GM20431 (cell line): ENCODE results near the gene TBC1D22A.

Experiments used
- in situ Hi-C: fragments of 300-500 bp; cut with MseI, MboI; formaldehyde crosslinking; loops from one replicate; pipeline ENCODE4 v1.15.0; 2020; ENCODE audit warnings: low sequenced_read_pairs; ENCODE audit not compliant: unreplicated experiment

The TBC1D22A gene

DNA sequence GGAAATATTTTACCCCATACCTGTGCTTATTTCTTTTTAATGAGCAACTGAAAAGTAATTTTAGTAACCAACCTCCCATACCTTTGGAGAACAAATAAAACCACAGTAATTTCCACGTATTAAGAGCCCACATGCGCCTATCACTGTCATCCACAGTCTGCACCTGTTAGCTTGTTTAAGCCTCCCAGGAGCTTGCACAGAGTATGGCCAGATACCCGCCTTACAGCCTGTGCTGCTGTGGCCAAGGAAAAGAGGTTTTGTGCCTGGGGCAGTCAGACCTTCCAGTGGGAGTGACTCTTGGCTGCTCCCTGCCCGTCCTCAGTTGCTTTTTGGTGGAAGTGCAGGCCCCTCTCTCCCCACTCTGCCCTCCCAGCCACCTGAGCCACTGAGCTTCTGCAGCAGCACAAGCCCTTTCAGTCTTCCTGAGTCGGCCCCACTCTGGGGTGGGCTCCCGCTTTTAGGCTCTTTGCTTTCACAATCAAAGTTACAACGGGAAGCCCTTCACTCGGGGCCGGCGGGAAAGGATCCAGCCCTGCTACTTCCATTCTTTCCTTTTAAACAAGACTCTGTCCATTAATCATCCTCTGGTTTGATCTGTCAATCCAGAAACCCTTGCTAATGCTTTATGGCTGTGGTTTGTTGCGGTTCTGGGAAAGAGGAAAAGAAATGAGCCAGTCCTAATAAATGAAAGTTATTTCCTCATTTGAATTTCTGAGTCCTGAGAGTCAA is 308.8 kb downstream of the TBC1D22A start:
- in situ Hi-C loops: no loop called here

DNA sequence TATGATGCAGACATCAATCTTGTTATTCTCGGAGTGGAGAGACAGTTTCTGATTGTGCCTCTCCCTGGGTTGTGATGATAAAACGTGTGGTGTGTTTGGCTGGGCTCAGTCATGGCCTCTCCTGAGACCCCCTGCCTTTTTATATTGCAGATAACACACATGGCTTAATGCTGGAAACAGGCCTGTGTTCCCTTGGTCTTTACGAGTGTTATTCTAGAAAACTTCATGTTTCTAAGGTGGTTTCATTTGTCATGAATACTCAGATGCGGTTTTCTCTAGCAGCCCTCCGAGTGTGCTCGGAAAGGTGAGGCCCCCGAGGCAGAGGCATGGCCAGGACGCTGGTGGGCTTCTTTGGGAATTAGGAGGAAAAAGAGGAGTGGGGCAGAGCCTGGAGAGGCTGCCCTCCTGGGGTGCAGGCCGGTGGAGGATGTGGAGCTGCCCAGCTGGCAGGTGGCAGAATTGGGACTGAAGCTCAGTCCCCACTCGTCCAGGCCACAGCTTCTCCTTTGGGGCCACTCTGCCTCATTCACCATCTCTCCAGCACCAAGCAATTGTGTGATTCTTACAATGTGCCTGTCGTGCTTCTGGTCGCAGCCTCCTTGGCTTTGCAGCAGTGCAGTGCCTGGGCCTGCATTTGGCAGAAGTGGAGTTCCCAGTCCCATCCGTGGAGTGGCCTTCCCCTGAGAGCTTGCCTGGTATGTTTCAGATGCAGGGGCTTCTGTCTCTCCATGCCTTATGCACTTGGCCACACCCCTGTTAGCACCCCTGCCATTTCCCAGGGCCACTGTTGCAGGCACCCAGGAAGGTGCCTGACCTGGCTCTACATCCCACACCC is 309.6 kb downstream of the TBC1D22A start:
- in situ Hi-C loops: no loop called here

DNA sequence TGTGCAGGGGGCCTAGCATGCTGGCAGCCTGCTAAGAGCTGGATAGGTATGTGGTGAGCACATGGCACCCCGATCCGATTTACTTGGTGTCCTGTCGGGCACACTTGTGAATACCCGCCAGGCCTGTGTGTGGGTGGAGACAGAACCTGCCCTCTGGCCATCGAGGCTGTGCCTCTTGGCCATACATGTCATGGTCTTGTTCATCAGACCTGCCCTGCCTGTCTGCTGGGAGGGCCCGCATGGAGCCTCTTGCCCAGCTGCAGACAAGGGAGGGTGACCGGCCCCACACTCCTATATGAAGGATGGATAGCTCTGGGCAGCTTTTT is 310.2 kb downstream of the TBC1D22A start:
- in situ Hi-C loops: no loop called here

DNA sequence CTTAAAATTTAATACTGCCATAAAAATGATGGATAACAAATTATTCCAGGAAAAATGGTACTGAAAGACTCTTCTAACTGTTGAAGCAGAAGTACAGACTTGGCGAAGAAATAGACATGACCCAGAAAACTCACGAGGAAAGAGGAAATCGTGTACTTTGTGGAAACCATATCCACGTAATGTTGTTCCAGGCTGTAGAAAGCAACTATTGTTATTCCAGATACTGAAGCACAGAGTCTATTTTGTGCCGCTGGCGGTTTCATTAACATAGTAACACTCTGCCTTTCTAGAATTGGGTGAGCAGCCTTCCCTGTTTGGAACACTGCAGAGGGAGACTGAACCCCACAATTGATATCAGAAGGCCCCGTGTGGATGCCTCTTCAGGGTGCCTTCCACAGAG is 310.6 kb downstream of the TBC1D22A start:
- in situ Hi-C loops: no loop called here

DNA sequence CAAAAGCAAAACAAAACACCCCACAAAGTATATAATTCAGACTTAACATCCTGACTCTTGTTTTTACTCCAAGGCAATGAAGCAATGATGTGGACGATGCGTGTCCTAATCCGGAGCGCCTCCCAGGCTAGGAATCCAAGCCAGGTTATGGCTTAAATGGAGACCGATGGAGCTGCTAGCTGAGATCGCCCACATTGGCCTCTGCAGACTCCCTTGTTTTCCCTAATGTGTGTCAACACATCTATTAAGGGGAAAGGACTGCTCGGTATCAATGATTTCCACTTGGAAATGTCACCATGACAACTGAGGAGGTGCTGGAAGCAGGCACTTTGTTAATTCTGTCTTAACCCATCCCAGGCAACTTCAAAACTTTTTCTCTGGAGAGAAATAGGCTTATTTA is 311.7 kb downstream of the TBC1D22A start:
- in situ Hi-C loops: no loop called here

DNA sequence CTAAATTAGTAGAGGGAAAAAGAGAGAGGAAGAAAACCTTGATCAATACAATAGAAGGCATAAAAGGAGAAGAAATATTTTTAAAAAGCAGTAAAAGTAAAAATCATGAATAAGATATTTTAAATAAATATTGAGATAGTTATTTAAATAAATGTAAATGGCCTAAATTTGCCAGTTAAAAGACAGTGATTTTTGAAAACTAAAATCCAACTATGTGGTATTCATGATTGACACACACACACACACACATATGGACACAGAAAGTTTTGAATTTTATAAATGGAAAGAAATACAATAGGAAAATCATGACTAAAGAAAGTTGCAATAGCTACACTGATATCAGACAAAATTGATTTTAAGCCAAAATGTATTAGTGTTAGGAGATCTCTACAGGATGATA is 313.1 kb downstream of the TBC1D22A start:
- in situ Hi-C loops: no loop called here

DNA sequence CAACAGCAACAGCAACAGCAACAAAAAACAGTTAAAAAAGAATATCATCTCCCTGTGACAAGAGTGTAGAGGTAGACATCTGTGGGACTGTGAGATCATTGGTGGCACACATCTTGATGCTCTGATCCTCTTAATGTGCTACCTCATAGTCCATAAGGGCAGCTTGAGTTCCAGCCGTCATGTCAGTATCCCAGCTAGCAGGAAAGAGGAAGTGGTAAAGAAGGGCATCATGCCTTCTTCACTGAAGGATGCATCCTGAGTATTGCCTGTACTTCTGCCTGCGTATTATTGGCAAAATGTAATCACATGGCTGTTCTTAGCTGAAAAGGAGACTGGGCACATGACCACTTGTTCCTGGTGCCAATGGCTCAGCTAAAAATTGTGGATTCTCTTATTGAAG is 314.3 kb downstream of the TBC1D22A start:
- in situ Hi-C loops: no loop called here

DNA sequence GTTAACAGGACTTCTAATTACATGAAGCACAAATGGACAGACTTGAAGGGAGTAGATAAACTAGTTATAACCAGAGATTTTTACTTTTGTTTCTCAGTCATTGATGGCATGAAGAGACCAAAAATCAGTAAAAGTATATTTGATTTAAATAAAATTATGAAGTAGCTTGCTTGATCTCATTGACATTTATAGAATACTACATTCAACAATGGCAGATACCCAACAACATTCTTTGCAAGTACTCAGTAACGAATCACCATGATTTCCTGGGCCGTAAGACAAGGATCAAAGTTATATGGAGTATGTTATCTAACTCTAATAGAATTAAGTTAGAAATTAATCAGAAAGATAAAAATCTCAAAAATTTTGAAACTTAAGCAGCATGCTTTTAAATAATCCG is 317.6 kb downstream of the TBC1D22A start:
- in situ Hi-C loops: no loop called here

DNA sequence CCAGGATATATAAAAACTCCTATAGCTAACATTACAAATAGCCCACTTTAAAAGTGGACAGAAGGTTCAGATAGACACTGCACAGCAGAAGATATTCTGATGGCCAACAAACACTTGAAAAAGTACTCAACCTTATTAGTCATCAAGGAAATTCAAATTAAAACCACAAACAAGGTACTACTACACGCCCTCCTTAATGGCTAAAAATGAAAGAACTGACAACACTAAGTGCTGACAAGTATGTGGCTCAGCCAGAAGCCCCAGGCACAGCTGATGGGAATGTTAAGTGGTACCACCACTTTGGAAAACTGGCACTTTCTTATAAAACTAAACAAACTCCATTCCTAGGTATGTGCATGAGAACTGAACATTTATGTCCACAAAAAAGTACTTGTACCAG is 320.1 kb downstream of the TBC1D22A start:
- in situ Hi-C loops: no loop called here

DNA sequence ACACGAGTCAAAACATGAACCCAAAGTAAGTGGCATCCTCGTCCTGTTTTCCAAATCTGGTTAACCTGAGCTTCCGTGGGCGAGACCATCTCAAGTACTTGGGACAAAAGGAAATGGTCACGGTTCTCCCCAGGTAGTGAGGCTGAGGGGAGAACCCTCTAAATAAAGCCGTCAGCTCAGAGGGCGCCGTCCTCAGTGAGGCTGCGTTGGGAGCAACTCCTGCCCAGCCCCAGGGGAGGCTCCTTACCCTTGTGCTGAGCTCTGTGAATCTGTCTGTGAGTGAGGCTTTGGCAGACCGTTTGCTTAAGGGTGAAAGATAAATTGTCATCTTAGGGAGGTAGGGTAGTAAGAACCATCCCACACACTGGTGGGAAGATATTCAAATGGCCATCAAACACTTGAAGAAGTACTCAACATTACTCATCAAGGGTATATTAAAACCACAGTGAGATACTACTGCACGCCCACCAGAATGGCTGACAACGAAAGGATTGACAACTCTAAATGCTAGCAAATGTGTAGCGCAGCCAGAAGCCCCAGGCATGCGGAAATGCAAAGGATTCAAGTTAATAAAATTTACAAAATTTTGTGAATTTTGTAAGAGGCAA is 321.0 kb downstream of the TBC1D22A start:
- in situ Hi-C loops: no loop called here

DNA sequence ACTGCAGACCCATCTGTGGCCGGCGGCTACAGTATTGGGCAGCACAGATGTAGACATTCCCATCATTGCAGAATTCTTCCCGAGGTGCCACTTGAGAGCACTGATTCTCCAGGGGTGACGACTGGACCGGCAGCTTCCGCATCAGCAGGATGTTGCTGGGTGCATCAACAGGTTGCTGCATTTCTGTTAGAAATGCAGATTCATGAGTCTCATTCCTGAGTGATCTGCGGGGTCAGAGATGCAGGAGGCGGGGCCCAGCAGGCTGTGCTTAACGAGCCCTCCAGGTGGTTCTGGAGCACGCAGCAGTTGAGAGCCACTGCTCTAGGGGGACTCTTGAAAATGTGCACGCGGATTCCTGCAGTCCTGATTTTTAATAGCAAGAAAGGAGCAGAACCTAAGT is 321.8 kb downstream of the TBC1D22A start:
- in situ Hi-C loops: no loop called here

DNA sequence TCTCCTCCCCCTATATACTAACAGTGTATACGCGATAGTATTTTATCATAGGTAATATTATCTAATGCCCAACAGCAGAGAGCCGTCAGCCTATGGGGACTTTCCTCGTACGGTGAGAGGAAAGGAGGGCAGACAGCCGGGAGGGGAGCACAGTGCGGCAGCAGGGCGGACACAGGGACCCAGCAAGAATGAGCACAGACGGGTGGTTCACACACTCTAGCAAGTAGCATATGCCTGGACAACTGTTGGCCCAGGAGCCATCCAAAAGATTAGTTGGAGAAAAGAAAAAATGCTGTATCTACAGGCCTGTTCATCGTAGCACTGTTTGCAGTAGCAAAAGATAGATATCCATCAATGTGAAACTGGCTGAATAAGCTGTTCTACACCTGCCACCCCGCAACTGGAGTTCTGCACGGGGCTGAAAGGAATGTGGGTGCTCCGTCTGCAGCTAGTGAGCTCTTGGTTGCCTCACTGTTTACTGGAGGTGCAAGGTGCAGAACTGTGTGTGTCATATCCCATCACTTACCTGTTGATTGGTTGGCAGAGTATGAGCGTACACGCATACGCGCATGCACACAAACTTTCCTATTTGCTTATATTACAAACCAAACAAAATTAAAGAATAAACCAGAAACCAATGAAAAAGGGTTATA is 324.3 kb downstream of the TBC1D22A start:
- in situ Hi-C loops: no loop called here

DNA sequence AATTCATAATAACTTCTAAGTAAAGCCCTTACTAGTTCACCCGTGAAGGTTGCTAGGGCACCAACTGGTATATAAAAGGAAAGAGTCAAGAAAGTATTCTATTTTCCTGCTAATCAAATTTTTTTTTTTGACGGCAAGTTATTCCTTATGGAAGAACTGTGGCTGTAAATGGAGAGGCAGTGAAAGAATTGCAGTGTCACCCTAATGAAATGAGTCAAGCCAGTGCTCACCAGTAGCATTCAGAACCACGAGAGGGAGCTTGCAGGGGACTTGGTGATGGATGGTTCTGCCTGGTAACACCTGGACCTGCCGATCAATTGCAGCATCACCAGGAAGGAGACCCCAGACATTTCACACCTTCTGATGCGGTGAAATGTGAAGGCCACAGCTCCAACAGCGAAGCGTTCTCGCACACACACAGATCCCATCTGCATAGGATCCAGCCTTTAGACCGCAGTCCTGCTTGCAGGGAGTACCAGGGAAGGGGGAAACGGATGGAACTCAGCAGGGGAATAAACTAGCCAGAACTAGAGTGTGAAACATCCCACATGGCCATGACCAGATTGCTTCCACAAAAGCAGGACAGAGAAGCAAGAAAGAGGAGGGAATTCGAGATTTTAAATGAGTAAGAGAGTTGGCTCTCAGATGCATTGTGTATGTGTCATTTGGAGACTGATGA is 326.2 kb downstream of the TBC1D22A start:
- in situ Hi-C loops: no loop called here

DNA sequence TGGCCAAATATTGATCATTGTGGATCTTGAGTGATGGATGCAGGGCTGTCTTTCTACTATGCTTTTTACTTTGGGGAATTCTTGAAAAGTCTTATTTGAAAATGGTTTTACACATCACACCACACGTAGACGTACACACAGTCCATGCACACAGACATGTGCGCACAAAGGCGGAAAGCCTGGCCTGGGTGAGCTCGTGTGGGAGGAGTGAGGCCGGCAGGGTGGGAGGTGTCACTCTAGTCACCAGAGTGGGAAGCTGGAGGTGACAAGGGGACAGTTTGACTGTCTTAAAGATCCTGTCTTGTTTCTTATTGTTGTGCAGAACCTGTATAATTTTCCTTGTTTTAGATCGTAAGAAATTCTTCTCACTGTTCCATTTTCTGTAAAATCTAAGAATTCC is 326.9 kb downstream of the TBC1D22A start:
- in situ Hi-C loops: no loop called here

DNA sequence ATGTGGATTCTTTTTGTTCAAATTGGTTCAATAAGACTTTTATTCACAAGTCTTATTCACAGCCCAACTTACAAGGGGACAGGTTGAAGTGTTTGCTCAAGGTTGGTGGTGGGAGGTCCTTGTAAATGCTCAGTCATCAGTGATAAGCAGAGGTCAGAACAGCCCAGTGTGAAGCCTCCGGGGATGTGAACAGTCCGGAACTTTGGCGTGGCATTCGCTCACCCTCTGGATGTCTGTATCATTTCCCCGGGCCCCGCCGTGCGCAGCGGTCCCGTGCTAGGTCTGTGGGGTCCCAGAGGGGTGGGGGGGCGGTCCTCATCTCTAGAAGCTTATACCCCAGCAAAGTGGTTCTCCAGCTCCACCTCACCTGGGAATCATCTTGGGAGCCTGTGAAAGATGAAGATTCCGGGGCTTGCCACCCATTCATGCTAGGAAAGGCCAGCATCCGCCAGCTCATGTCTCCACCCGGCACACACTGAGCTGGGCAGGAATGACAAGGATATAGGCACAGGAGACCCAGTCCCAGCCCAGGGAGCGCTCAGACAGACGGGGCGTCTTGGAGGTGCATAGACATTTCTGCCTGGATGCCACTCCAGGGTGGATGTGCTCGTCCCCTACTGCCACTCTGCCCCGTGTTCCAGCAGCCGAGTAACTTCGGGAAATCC is 327.5 kb downstream of the TBC1D22A start:
- in situ Hi-C loops: no loop called here

DNA sequence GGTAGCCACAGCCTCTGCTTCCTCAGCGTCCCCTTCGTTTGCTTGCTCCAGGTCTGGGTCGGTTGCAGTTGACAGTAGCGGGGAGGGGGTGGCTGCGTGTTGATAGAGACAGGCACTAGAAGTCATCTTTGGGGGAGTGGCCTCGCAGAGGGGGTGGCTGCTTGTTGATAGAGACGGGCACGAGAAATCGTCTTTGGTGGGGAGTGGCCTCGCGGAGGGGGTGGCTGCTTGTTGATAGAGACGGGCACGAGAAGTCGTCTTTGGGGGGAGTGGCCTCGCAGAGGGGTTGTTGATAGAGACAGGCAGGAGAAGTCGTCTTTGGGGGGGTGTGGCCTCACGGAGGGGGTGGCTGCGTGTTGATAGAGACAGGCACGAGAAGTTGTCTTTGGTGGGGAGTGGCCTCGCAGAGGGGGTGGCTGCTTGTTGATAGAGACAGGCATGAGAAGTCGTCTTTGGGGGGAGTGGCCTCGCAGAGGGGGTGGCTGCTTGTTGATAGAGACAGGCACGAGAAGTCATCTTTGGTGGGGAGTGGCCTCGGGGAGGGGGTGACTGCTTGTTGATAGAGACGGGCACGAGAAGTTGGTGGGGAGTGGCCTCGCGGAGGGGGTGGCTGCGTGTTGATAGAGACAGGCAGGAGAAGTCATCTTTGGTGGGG is 328.3 kb downstream of the TBC1D22A start:
- in situ Hi-C loops: no loop called here

DNA sequence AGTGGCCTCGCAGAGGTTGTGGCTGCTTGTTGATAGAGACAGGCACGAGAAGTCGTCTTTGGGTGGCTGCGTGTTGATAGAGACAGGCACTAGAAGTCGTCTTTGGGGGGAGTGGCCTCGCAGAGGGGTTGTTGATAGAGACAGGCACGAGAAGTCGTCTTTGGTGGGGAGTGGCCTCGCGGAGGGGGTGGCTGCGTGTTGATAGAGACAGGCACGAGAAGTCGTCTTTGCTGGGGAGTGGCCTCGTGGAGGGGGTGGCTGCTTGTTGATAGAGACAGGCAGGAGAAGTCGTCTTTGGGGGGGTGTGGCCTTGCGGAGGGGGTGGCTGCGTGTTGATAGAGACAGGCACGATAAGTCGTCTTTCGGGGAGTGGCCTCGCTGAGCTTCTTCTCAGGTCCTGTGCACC is 328.8 kb downstream of the TBC1D22A start:
- in situ Hi-C loops: no loop called here

DNA sequence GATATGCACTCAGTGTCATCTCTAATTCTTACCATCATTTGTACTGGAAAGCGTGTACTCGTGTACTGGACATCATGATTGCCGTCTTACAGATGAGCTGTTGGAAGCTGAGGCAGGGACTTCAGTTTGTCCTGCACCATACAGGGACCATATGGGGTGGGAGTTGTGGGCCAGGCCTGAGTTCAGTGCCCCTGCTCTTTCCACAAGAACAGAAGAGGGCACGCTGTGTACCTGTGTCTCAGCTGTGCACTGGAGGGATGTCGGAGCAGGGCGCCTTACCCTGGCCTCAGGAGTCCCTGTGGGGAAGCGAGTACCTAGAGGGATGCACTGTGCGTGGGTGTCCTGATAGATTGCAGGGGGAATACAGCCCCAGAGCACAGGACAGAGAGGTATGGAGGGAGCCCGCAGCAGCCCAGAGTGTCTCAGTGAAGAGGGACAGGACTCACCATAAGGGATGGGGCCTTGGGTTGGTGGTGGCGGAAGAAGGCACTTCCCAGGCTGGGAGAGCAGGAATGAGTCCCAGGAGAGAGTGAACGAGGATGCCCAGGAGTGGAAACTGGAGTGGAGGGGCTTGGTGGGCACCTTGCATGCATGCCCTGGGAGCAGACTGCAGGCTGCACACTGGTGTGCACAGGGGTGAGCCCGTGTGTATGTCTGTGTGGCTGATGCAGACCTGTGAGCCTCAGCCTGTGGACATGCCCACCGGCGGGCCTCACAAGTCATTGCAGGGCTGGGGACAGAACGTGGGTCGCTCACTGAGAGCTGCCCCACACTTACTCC is 329.7 kb downstream of the TBC1D22A start:
- in situ Hi-C loops: no loop called here

DNA sequence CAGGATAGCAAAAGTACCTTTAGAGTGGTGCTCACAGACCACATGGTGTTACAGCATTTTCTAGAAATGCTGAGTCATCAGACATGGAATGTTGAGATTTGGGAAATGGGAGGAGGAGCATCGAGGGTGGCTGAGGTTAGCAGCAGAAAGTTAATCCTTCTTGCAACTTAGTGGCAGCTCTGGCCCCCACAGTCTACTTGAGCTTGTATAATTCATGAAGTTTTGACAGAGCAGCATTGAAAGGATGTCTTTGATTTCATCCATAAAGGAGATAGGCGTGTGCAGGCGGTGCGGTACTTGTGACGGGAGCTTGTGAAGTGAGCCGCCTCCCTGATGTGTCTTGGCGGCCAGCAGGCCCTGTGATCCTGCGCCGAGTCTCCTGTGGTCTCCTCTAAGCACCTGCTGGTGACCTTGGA is 330.5 kb downstream of the TBC1D22A start:
- in situ Hi-C loops: no loop called here
